Activated naive CD8-positive, alpha-beta T cell treated with anti-CD3 and anti-CD28 coated beads, Interleukin-2, amount 10 ng/mL, durations not matched to agents 7 days and 5 days (primary cell): ENCODE results near the gene ERVH48-1. TPM values are rescaled to one million over a fixed set of nuclear protein-coding genes. Genes with fewer than 3 reads are reported as not detected.
"Not testable (repeated sequence)": the region's sequence is repeated elsewhere in the genome, so short reads cannot be mapped to it uniquely, and the experiment has no call there.

ENCODE experiments used
- ATAC-seq: fragments of 150-1000 bp; cut with Tn5 transposase; one replicate; pipeline ENCODE4 v1.10.0; 2021; ENCODE audit warnings: low read depth, moderate library complexity
- POLR2A ChIA-PET: fragments of 350-600 bp; sonication (Branson Sonifier 250); formaldehyde crosslinking; loops from one replicate; lab custom pipeline; 2021; ENCODE audit warnings: antibody characterized with exemption; lab: Charles Lee
- DNase-seq: peaks from one replicate; pipeline ENCODE4 v3.0.0; 2021
- H3K27ac Mint-ChIP-seq: one replicate; pipeline ENCODE4 v1.8.0; 2022; ENCODE audit warnings: mild to moderate bottlenecking, mixed read lengths
- H3K27me3 Mint-ChIP-seq: one replicate; pipeline ENCODE4 v1.8.0; 2022; ENCODE audit warnings: mild to moderate bottlenecking, moderate library complexity, mixed read lengths
- H3K36me3 Mint-ChIP-seq: one replicate; pipeline ENCODE4 v1.8.0; 2021; ENCODE audit warnings: mild to moderate bottlenecking, mixed read lengths
- H3K4me1 Mint-ChIP-seq: one replicate; pipeline ENCODE4 v1.8.0; 2021; ENCODE audit warnings: mixed read lengths
- H3K4me3 Mint-ChIP-seq: one replicate; pipeline ENCODE4 v1.8.0; 2022; ENCODE audit warnings: mild to moderate bottlenecking, moderate library complexity, mixed read lengths
- H3K9me3 Mint-ChIP-seq: one replicate; pipeline ENCODE4 v1.8.0; 2021; ENCODE audit warnings: mixed read lengths
- total RNA-seq, 2 experiments: library from RNA; stranded (reverse); gene quantifications; one replicate each; pipeline ENCODE4 v1.2.3, GENCODE V29; 2021

The ERVH48-1 gene
- total RNA-seq, 2 experiments from 2014 or later: 0.20 to 0.55 TPM

DNA sequence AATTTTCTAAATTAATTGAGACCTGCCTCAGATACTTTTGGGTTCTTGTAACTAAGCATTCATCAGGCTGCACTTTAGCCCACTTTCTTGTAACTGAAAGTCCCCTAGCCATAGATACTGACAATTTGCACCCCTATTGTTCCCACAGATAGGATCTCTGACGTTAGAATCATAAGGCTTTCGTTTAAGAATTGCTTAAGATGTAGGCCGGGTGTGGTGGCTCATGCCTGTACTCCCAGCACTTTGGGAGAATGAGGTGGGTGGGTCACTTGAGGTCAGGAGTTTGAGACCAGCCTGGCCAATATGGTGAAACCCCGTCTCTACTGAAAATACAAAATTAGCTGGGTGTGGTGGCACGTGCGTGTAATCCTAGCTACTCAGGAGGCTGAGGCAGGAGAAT lies 32.7 kb upstream of the ERVH48-1 start:
- POLR2A ChIA-PET, H3K36me3 Mint-ChIP-seq, ATAC-seq, H3K4me1 Mint-ChIP-seq, H3K27ac Mint-ChIP-seq, H3K4me3 Mint-ChIP-seq, H3K9me3 Mint-ChIP-seq, H3K27me3 Mint-ChIP-seq, DNase-seq: not testable (repeated sequence)

DNA sequence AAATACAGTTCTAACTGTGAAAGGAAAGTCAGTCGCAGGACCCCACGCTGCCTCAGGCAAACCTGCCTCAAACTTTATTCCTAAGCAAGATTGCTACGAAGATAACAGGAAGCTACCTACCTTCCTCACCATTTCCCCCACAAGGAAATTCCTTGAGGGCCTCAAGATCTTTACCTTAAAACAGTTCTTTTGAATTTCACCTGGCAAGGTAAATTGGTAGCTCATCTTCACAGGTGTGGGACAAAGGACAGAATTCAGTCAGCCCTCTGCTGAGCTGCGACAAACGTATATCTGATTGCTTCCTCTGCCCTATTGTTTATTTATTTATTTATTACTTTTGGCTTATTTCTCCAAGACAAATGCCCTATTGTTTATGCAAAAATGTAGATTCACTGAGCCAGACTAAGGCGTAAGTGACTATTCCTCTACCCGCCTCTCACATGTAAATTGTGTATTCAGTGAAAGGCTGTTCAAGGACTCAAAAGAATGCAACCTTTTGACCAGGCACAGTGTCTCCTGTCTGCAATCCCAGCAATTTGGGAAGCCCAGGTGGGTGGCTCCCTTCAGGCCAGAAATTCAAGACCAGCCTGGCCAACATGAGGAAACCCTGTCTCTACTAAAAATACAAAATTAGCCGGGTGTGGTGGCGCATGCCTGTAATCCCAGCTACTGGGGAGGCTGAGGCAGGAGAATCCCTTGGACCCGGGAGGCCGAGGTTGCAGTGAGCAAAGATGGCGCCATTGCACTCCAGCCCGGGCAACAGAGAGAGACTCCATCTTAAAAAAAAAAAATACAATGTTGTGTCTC lies 31.6 kb upstream of the ERVH48-1 start:
- Mint-ChIP-seq H3K27ac (no peak overlapping the region), H3K4me3 (no peak overlapping the region), H3K27me3 (no peaks in the 10 kb centered on the region), H3K9me3 (no peaks in the 10 kb centered on the region), H3K4me1 (no peaks in the 10 kb centered on the region), H3K36me3 (no peaks in the 10 kb centered on the region)
- POLR2A ChIA-PET: no interaction called here
- peak; percentile 93 for ATAC-seq
- DNase-seq: no peak

DNA sequence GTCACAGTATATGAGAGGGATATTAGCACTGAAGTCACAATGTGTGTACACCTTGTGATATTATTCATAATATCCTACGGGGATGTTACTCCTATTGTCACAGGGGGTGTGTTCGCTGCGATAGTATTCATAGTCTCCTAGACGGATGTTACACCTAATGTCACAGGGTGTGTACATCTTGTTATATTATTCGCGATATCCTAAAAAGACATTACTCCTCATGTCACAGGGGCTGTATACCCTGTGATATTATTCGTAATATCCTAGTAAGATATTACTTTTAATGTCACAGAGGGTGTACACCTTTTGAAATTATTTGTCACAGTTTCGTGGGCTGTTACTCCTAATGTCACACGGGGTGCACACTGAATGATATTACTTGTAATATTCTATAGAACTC lies 25.8 kb upstream of the ERVH48-1 start:
- H3K4me3 Mint-ChIP-seq, H3K9me3 Mint-ChIP-seq, ATAC-seq, H3K36me3 Mint-ChIP-seq, H3K4me1 Mint-ChIP-seq, POLR2A ChIA-PET, H3K27ac Mint-ChIP-seq, DNase-seq: not testable (repeated sequence)
- peaks cover 17% of the 10 kb centered on the region for H3K27me3 Mint-ChIP-seq

DNA sequence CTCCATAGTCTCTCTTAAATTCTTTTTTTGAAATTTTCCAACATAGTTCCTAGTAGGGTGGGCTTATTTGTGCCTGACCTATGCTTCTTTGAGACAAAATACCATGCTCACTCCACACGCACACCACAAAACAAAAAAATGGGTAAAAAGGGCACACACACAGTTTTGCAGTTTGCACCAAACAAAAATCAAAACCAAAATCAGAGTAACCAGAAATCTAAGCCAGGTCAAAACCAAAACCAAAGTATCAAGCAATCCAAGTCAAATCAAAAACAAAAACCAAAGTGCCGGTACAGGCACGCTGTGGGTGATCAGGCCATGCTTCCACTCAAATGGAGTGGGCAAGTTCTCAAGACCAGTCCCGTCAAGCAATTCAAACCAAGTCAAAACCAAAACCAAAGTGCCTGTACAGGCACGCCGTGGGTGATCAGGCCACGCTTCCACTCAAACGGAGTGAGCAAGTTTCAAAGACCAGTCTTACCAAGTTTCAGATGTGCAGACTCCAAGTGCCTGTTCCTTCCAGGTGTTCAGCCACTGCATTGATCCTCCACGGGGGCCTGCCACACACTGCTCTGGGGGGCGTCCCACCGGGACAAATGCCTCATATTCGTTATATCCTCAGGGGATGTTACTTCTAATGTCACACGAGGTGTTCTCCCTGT lies 23.8 kb upstream of the ERVH48-1 start:
- ATAC-seq, POLR2A ChIA-PET, H3K4me1 Mint-ChIP-seq, H3K4me3 Mint-ChIP-seq, H3K36me3 Mint-ChIP-seq, DNase-seq, H3K9me3 Mint-ChIP-seq, H3K27ac Mint-ChIP-seq: not testable (repeated sequence)
- H3K27me3 Mint-ChIP-seq: peaks cover 17% of the 10 kb centered on the region

DNA sequence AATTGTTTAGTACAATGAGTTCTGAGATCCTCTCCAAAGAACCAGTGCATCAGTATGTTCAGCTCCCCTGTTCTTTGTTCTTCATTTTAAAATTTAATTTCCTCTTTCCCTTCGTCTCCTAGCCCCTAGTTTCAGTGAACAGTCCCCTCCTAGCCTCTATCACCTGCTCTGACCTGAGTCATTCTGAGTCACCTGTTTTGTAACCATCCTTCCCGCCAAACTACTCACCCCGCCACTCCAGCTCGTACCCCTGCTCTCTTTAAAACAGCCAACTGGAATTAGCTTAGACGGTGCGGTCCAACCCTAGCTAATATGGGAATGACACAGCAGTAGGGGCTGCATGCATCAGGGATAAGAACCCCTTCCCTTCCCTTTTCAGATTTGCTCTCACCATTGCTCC lies 16.8 kb upstream of the ERVH48-1 start:
- H3K27ac Mint-ChIP-seq: no peak overlapping the region
- no peaks in the 10 kb centered on the region for H3K4me1 Mint-ChIP-seq
- no peaks in the 10 kb centered on the region for H3K36me3 Mint-ChIP-seq
- ATAC-seq (no peak), DNase-seq (no peak)
- no peak overlapping the region for H3K4me3 Mint-ChIP-seq
- peaks cover 4% of the 10 kb centered on the region for H3K27me3 Mint-ChIP-seq
- POLR2A ChIA-PET: no interaction called here
- no peaks in the 10 kb centered on the region for H3K9me3 Mint-ChIP-seq

DNA sequence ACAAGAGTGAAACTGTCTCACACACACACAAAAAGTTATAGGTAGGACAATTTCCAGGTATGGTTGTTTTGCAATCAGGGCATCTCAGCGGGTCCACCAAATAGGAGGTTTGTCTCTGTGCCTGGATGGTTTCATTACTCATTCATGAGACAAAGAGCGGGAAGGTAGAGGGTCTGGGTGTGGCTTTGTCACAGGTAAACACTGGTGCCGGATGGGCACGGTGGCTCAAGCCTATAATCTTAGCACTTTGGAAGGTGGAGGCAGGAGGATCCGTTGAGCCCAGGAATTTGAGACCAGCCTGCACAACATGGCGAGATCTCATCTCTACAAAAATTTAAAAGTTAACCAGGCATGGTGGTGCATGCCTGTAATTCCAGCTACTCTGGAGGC lies 16.3 kb upstream of the ERVH48-1 start:
- Mint-ChIP-seq H3K36me3 (no peaks in the 10 kb centered on the region), H3K27ac (no peak overlapping the region), H3K4me3 (no peak overlapping the region), H3K9me3 (no peaks in the 10 kb centered on the region), H3K27me3 (no peaks in the 10 kb centered on the region), H3K4me1 (no peaks in the 10 kb centered on the region)
- POLR2A ChIA-PET: no interaction called here
- ATAC-seq (no peak), DNase-seq (no peak)

DNA sequence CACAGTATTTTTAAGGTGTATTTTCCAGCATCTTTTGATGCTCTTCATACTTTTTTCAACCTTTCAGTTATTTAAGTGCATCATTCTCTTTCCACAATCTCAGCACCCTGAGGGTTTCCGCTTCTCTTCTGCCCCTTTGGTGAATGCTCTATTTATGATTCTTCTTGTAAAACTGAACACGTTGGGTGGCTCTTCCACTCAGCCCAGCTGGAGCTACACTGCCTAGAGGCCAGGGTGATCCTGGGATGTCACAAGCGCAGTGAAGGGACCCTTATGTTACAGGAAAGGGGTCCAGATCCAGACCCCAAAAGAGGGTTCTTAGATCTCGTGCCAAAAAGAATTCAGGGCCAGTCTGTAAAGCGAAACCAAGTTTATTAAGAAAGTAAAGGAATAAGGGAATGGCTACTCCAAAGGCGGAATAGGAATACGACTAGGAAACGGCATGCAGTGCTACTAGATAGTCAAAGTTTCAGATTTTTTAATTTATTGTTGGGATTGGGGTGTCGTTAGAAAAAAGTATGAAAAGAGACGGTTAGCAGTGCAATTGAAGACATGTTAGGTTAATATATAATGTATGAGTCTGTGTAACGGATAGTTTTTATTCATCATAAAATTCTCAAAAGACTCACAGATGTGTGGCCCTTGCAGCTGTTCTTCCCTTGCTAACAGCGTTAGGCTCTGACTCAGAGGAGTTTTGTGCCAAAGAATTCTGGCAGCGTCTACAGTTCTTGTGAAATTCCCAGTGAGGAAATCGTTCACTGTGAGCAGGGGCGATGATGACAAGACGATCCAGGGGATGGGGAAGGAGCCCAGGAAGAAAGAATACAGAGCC lies 14.4 kb upstream of the ERVH48-1 start:
- DNase-seq (no peak), ATAC-seq (no peak)
- Mint-ChIP-seq H3K27ac (no peak overlapping the region), H3K36me3 (no peaks in the 10 kb centered on the region), H3K27me3 (no peaks in the 10 kb centered on the region), H3K9me3 (no peaks in the 10 kb centered on the region), H3K4me1 (no peaks in the 10 kb centered on the region), H3K4me3 (no peak overlapping the region)
- POLR2A ChIA-PET: interaction anchor here (0.6 to 0.7 kb wide), 2 partner anchors 349 to 885 kb away, joined by 3 read pairs; no protein-coding TSS in a partner anchor

DNA sequence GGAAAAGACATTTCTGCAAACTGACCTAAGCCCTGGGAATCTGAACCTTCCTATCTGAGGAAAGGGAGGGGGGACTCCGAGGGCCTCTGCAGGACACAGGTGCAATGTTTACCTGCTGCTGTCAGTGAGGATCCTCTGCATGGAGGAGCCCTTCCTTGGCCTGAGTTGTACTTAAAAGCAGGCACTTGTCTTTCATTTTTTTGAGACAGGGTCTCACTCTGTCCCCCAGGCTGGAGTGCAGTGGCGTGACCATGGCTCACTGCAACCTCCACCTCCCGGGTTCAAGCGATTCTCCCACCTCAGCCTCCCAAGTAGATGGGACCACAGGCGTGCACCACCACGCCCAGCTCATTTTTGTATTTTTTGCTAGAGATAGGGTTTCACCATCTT lies 13.2 kb upstream of the ERVH48-1 start:
- H3K36me3 Mint-ChIP-seq, H3K4me3 Mint-ChIP-seq, POLR2A ChIA-PET, DNase-seq, H3K9me3 Mint-ChIP-seq, H3K27me3 Mint-ChIP-seq, H3K4me1 Mint-ChIP-seq, ATAC-seq, H3K27ac Mint-ChIP-seq: not testable (repeated sequence)

DNA sequence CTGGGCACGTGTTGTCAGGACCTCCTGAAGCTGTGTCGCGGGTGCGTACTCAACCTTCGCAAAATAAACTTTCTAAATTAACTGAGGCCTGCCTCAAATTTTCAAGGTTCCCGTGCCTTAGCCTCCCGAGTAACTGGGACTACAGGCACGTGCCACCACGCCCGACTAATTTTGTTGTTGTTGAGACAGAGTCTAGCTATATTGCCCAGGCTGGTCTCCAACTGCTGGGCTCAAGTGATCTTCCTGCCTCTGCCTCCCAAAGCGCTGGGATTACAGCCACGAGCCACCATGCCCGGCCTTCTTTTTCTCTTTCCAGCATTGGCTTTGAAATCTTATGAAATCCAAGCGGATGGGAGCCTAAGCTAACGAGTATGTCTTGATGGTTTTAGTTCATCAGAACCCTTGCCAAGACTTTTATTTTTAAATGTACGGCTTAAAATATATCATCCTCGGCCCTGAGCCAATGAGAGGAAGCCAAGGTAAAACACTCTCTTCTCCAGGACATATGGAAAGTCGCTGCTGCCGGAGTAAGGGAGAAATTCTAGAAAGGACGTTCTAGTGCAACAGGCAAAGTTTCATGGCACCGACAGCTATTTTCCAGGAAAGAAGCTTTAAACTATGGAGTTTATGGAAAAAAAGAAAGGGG lies 12.7 kb upstream of the ERVH48-1 start:
- peaks cover 1% of the 10 kb centered on the region for H3K4me1 Mint-ChIP-seq
- H3K36me3 Mint-ChIP-seq: no peaks in the 10 kb centered on the region
- no peak for ATAC-seq
- H3K27ac Mint-ChIP-seq: no peak overlapping the region
- DNase-seq: no peak
- H3K4me3 Mint-ChIP-seq: no peak overlapping the region
- H3K9me3 Mint-ChIP-seq: no peaks in the 10 kb centered on the region
- H3K27me3 Mint-ChIP-seq: no peaks in the 10 kb centered on the region
- POLR2A ChIA-PET: no interaction called here

DNA sequence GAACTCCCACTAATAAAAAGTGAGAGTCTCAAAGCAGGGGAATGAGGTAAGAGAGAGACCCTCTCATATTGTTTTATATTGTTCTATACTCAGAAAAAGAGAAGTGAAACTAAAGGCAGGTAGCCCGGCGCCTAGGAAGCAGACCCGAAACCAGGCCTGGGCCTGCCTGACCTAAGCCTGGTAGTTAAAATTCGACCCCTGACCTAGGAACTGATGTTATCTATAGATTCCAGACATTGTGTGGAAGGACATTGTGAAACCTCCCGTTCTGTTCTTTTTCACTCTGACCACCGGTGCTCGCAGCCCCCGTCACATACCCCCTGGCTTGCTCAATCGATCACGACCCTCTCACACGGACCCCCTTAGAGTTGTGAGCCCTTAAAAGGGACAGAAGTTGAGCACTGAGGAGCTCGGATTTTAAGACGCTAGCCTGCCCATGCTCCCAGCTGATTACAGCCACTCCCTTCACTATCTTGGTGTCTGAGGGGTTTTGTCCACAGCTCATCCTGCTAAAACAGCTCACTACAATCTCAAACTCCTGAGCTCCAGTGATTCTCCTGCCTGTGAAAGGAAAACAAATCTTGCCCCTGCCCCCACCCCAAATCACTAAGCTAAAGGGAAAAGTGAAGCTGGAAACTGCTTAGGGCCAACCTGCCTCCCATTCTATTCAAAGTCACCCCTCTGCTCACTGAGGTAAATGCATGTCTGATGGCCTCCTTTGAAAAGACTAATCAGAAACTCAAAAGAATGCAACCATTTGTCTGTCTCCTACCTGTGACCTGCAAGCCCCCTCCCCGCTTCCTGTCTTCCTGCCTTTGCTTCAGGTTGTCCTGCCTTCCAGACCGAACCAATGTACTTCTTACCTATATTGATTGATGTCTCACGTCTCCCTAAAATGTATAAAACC lies 11.9 kb upstream of the ERVH48-1 start:
- H3K36me3 Mint-ChIP-seq, DNase-seq, ATAC-seq, POLR2A ChIA-PET, H3K4me1 Mint-ChIP-seq, H3K27me3 Mint-ChIP-seq, H3K27ac Mint-ChIP-seq, H3K4me3 Mint-ChIP-seq, H3K9me3 Mint-ChIP-seq: not testable (repeated sequence)

DNA sequence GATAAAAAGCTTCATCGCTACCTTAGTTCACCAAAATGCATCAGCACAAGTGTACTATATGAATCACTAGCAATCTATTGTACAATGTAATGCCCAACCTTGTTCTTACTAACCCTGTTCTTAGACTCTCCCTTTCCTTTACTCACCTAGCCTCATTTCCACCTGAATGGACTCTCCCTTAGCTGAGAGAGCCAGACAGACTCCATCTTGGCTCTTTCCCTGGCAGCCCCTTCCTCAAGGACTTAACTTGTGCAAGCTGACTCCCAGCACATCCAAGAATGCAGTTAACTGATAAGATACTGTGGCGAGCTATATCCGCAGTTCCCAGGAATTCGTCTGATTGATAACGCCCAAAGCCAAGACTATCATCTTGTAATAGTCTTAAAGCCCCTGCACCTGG lies 10.9 kb upstream of the ERVH48-1 start:
- H3K4me3 Mint-ChIP-seq, H3K27ac Mint-ChIP-seq, ATAC-seq, H3K4me1 Mint-ChIP-seq, H3K36me3 Mint-ChIP-seq, H3K27me3 Mint-ChIP-seq, POLR2A ChIA-PET, H3K9me3 Mint-ChIP-seq, DNase-seq: not testable (repeated sequence)

DNA sequence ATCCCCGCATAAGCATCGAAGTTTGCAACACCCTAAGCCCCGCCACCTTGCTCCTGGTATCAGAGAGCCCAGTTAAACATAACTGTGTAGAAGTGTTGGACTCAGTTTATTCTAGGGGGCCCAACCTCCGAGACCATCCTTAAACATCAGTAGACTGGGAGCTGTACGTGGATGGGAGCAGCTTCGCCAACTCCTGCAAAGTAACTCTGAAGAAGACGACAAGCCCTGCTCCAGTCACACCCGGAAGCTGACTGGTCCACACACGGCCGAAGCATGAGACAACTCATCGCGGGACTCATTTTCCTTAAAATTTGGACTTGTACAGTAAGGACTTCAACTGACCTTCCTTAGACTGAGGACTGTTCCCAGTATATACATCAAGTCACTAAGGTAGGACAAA lies 8.5 kb upstream of the ERVH48-1 start:
- H3K27me3 Mint-ChIP-seq, DNase-seq, H3K36me3 Mint-ChIP-seq, H3K4me1 Mint-ChIP-seq, POLR2A ChIA-PET, H3K27ac Mint-ChIP-seq, H3K9me3 Mint-ChIP-seq, ATAC-seq, H3K4me3 Mint-ChIP-seq: not testable (repeated sequence)
